Esophagus squamous epithelium (tissue), 5 donors: ENCODE data around the gene KCNK1. TPM values are rescaled to one million over a fixed set of nuclear protein-coding genes. Genes with fewer than 3 reads are reported as not detected.

Source experiments
- DNase-seq: peaks from one replicate; lab custom pipeline; 2025; lab: John Stamatoyannopoulos, UW
- H3K27ac ChIP-seq, 4 donors: fragments of 200-600 bp; sonication (generic); one replicate each; pipeline ENCODE4 v1.5.1; 2016 to 2019; ENCODE audit warnings: mild to moderate bottlenecking in 1 of 4
- H3K27me3 ChIP-seq, 4 donors: fragments of 200-600 bp; sonication (generic); 1 replicate in 3 of 4; 2 replicates in 1 of 4; pipeline versions ENCODE4 v1.5.1 to v1.6.0; 2017 to 2021; ENCODE audit warnings: antibody characterized with exemption in 1 of 4
- H3K36me3 ChIP-seq, 3 donors: fragments of 200-600 bp; sonication (generic); one replicate each; pipeline ENCODE4 v1.5.1; 2016 to 2019
- H3K4me1 ChIP-seq, 3 donors: fragments of 200-600 bp; sonication (generic); one replicate each; pipeline ENCODE4 v1.5.1; 2017 to 2019
- H3K4me3 ChIP-seq, 4 donors: fragments of 200-600 bp; sonication (generic); 1 replicate in 3 of 4; 2 replicates in 1 of 4; pipeline ENCODE4 v1.5.1; 2016 to 2019; ENCODE audit warnings: mild to moderate bottlenecking in 2 of 4, moderate library complexity in 1 of 4
- H3K9me3 ChIP-seq, 3 donors: fragments of 200-600 bp; sonication (generic); one replicate each; pipeline ENCODE4 v1.5.1; 2016 to 2019
- POLR2A ChIP-seq, 4 donors: fragments of 450-650 bp; IDR thresholded peaks; one replicate each; pipeline ENCODE4 v1.6.1; 2017; ENCODE audit warnings: antibody characterized with exemption in 4 of 4, mild to moderate bottlenecking in 4 of 4, moderate library complexity in 3 of 4
- WGBS, 2 donors: methylation state at CpG; one replicate each; pipeline ENCODE4 v1.1.5; 2018; 5-methylcytosine and 5-hydroxymethylcytosine counted together
- intact Hi-C: fragments of 100-400 bp; cut with DNase I; formaldehyde crosslinking; loops from one replicate; pipeline ENCODE4 v1.15.0; 2022
- total RNA-seq, 4 donors: library from RNA; depleted of rRNA; stranded (reverse); fragments of >200 nt; gene quantifications; one replicate each; pipeline ENCODE4 v1.1.0, GENCODE V29; 2016
- TF ChIP-seq, protein P1 (sequence below), 6 experiments: fragments of 450-650 bp in 4 of 6; fragments of 200-600 bp in 2 of 6; sonication (generic) in 2 of 6; IDR thresholded peaks; one replicate each; pipeline ENCODE4 v1.5.1; 2016 to 2019; ENCODE audit warnings: antibody characterized with exemption in 6 of 6, mild to moderate bottlenecking in 4 of 6, moderate library complexity in 4 of 6
- donor health status: DM: yes; HTN: yes; CAD: no.

The KCNK1 gene
- 10 to 100 TPM; 11.2 to 25.7 (median 16.7) TPM for total RNA-seq

DNA sequence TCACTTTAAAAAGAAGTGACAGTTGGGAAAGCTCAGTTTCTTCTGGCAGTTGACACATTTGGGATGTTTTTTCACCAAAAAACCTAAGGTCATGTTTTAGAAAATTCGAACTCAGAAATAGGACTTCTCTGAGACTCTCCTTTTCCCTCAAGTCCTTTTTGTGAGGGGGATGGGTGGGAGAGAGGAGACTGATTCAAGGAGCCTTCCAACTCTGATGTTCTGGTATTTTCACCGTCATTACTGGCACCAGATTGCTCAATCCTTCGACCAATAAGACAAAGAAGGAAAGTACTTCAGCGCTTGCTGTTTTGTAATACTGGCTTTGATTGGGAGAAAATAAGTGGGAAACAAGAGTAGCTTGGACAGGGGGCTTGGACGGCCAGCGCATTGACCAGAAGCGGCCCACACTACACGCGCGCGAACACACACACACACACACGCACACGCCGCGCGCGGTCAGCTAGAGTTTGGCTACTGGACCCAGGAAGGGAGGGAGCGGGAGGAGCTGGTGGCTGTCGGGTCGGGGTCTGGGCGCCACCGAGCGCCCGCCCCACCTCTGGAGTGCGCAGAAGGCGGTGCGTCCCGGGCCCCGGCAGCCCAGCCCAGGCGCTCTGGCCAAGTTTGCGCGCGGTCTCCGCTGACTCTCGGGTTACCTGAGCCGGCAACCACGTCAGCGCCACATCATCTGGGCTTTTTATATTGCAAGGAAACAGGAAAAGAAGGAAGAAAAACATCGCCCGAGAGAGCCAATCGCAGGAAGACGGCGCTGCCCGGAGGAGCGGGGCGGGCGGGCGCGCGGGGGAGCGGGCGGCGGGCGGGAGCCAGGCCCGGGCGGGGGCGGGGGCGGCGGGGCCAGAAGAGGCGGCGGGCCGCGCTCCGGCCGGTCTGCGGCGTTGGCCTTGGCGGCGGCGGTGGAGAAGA is at the start of gene KCNK1:
Gene KCNK1, plus strand, starts transcription at position 855 of the 921 bp plus-strand sequence. Its CDS starts 66 bp downstream, at position 921.
- Histone ChIP-seq H3K4me1 (peaks cover 0 to 36% (median 0%) of the 10 kb centered on the region in 3 donors), H3K4me3 (peak within 1 kb of the TSS; percentile 72 to 82 (median 78)), H3K27ac (peak within 1 kb of the TSS; percentile 85 to 94 (median 92)), H3K9me3 (no peaks in the 10 kb centered on the region), H3K36me3 (peaks cover 0 to 11% (median 0%) of the 10 kb centered on the region in 3 donors), H3K27me3 (peaks cover 0 to 41% (median 0%) of the 10 kb centered on the region in 4 donors)
- intact Hi-C loops: no loop called here
- no peak for DNase-seq
- TF ChIP-seq, protein P1, sequence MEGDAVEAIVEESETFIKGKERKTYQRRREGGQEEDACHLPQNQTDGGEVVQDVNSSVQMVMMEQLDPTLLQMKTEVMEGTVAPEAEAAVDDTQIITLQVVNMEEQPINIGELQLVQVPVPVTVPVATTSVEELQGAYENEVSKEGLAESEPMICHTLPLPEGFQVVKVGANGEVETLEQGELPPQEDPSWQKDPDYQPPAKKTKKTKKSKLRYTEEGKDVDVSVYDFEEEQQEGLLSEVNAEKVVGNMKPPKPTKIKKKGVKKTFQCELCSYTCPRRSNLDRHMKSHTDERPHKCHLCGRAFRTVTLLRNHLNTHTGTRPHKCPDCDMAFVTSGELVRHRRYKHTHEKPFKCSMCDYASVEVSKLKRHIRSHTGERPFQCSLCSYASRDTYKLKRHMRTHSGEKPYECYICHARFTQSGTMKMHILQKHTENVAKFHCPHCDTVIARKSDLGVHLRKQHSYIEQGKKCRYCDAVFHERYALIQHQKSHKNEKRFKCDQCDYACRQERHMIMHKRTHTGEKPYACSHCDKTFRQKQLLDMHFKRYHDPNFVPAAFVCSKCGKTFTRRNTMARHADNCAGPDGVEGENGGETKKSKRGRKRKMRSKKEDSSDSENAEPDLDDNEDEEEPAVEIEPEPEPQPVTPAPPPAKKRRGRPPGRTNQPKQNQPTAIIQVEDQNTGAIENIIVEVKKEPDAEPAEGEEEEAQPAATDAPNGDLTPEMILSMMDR (IDR thresholded peaks at IDR 0.05): no peak
- peak in 1 of 4 donors; percentile 57 for TF ChIP-seq POLR2A (IDR thresholded peaks at IDR 0.05)
- 2 to 11% methylated on average over 30 to 49 of the region's 70 CpGs for WGBS, 2 donors

DNA sequence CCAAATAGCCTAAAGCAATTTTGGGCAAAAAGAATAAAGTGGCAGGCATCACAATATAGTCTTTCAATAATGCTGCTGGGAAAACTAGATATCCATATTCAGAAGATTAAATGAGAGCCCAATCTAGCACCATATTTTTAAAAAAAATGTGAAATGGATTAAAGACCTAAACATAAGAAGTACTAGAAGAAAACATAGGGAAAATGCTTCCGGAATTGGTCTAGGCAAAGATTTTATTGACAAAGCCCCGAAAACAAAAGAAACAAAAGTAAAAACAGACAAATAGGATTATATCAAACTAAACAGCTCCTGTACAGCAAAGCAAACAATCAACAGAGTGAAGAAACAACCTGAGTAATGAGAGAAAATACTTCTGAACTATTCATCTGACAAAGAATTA is 48.6 kb upstream of the KCNK1 start:
- intact Hi-C loops: no loop called here
- Histone ChIP-seq H3K4me1 (no peaks in the 10 kb centered on the region), H3K9me3 (peaks cover 0 to 18% (median 7%) of the 10 kb centered on the region in 3 donors), H3K27me3 (no peaks in the 10 kb centered on the region), H3K27ac (no peak overlapping the region), H3K36me3 (no peaks in the 10 kb centered on the region), H3K4me3 (no peak overlapping the region)
- 75 to 83% methylated on average over 2 of the region's 2 CpGs for WGBS, 2 donors
- TF ChIP-seq POLR2A (IDR thresholded peaks at IDR 0.05): no peak
- TF ChIP-seq, protein P1 (IDR thresholded peaks at IDR 0.05): no peak
- no peak for DNase-seq

DNA sequence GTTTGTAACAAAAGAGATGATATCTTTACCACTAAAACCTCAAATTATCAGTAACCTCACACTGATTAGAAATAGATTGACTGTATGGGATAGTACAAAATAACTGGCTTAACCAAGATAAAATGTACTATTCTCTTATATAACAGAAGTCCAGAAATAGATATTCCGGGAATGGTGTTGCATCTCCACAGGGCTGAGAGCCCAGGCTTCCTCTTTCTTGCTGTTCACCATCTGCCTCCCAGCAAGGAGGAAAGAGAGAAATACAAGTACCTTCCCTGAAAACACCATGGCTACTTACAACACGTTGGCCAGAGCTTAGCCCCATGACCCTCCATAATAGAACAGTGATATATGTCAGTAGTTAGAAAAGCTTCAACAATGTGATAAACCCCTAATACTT is 47.0 kb upstream of the KCNK1 start:
- no peak overlapping the region for H3K4me3 ChIP-seq
- WGBS, 2 donors: 68 to 73% methylated on average over 2 of the region's 2 CpGs
- intact Hi-C loops: no loop called here
- H3K27me3 ChIP-seq: no peaks in the 10 kb centered on the region
- no peak overlapping the region for H3K27ac ChIP-seq
- DNase-seq: no peak
- H3K4me1 ChIP-seq: no peaks in the 10 kb centered on the region
- H3K9me3 ChIP-seq: peaks cover 0 to 6% (median 2%) of the 10 kb centered on the region in 3 donors
- TF ChIP-seq, protein P1 (IDR thresholded peaks at IDR 0.05): no peak
- TF ChIP-seq POLR2A (IDR thresholded peaks at IDR 0.05): no peak
- H3K36me3 ChIP-seq: no peaks in the 10 kb centered on the region

DNA sequence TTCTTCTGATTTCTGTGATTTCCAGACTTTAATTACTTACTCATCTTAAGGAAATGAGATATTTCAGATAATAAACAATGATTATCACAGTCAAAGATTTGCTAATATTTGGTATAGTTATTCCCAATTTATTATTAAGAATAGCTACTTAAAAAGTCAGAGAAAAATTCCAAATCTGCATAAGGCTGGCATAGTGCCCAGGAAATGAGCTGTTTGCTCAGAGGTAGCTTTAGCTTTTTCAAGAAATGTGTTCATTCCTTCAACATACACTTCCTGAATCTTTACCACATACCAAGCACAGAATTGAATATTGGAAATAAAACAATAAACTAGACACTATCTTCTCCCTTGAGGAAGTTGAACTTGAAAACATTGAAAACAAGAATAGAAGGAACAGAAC is 44.3 kb upstream of the KCNK1 start:
- no peak for TF ChIP-seq POLR2A (IDR thresholded peaks at IDR 0.05)
- TF ChIP-seq, protein P1 (IDR thresholded peaks at IDR 0.05): no peak
- Histone ChIP-seq H3K4me1 (no peaks in the 10 kb centered on the region), H3K9me3 (no peaks in the 10 kb centered on the region), H3K36me3 (no peaks in the 10 kb centered on the region), H3K27me3 (no peaks in the 10 kb centered on the region), H3K27ac (no peak overlapping the region), H3K4me3 (no peak overlapping the region)
- intact Hi-C loops: no loop called here
- no peak for DNase-seq

DNA sequence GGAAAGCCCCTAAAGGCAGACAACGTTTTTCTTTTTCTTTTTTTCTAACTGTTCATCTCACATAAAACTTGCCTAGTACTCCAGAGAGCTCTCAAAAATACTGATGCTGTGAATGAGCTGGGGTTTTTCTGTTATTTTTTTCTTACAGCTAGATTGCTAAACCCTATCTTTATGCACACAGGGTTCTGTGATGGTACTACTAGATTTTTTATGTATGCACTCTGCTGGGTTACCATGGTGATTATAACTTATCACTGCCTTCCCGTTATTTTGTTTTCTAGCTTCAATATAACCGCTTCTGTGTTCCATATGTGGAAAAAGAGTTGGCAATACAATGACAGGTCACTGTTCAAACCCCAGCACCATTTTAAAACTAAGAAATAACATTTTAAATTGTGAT is 43.7 kb upstream of the KCNK1 start:
- H3K4me3 ChIP-seq: no peak overlapping the region
- H3K9me3 ChIP-seq: no peaks in the 10 kb centered on the region
- no peak overlapping the region for H3K27ac ChIP-seq
- intact Hi-C loops: no loop called here
- no peak for DNase-seq
- no peaks in the 10 kb centered on the region for H3K4me1 ChIP-seq
- WGBS, 2 donors: 49 to 61% methylated on average over 3 of the region's 3 CpGs
- H3K36me3 ChIP-seq: no peaks in the 10 kb centered on the region
- no peak for TF ChIP-seq POLR2A (IDR thresholded peaks at IDR 0.05)
- TF ChIP-seq, protein P1 (IDR thresholded peaks at IDR 0.05): no peak
- H3K27me3 ChIP-seq: peaks cover 0 to 2% (median 0%) of the 10 kb centered on the region in 4 donors
